NCI-H146 treated with DMSO at 0.1 percent for 48 hours (cell line): ENCODE data around the gene LRRC37B.
"Not testable (repeated sequence)": the region's sequence is repeated elsewhere in the genome, so short reads cannot be mapped to it uniquely, and the experiment has no call there.

ENCODE experiments used
- DNase-seq: peaks from one replicate; lab custom pipeline; 2025; ENCODE audit not compliant: unreplicated experiment; lab: John Stamatoyannopoulos, UW

The LRRC37B gene

DNA sequence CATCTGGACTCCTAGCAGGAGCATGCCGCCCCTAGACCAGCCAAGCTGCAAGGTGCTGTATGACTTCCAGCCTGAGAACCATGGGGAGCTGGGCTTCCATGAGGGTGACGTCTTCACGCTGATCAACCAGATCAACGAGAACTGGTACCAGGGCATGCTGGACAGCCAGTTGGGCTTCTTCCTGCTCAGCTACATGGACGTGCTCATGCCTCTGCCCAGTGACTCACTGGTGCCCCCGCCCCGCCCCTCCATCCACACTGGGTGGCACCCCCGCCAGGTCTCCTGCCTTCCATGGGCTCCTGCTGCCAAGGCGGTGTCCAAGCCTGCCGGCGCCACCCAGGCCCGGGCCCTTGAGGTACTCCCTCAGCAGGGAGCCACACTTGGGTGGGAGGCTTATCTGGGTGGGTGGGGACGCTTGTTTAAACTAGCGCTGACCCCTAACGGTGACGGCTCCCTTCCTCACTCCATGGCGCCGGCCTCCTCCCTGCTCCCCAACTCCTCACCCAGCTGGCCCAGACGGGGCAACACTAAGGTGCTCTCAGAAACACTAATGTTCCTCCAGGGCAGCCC lies 34.2 kb downstream of the LRRC37B start:
- DNase-seq: not testable (repeated sequence)

DNA sequence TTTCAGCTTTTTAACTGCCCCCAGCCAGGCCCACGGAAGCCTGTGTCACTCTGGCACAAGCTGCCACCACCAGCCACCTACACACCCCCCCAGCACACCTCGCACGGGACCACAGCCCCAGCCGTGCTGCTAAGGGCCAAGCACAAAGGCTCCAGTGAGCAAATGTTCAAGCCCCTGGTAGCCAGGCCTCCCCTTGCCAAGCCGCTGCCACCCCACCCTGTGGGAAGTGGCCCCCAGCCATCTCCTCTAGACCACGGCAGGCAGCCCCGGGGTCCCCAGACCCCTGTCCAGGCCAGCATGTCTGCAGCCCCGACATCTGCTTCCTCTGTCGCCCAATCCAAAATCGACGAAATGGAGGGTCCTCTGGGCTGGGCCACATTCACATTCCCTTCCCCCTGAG lies 35.1 kb downstream of the LRRC37B start:
- DNase-seq: not testable (repeated sequence)

GRCh38 chr17:32045611-32046010 lies 38.4 kb downstream of the LRRC37B start:
- not testable (repeated sequence) for DNase-seq

GRCh38 chr17:32047663-32048062 lies 40.5 kb downstream of the LRRC37B start:
- not testable (repeated sequence) for DNase-seq

GRCh38 chr17:32054985-32055384 lies 47.8 kb downstream of the LRRC37B start:
- not testable (repeated sequence) for DNase-seq

- not testable (repeated sequence) for DNase-seq
These were observed 48.2 kb downstream of the LRRC37B start for GRCh38 chr17:32055425-32055824.

- not testable (repeated sequence) for DNase-seq
These were observed 49.3 kb downstream of the LRRC37B start for GRCh38 chr17:32056500-32056899.

DNA sequence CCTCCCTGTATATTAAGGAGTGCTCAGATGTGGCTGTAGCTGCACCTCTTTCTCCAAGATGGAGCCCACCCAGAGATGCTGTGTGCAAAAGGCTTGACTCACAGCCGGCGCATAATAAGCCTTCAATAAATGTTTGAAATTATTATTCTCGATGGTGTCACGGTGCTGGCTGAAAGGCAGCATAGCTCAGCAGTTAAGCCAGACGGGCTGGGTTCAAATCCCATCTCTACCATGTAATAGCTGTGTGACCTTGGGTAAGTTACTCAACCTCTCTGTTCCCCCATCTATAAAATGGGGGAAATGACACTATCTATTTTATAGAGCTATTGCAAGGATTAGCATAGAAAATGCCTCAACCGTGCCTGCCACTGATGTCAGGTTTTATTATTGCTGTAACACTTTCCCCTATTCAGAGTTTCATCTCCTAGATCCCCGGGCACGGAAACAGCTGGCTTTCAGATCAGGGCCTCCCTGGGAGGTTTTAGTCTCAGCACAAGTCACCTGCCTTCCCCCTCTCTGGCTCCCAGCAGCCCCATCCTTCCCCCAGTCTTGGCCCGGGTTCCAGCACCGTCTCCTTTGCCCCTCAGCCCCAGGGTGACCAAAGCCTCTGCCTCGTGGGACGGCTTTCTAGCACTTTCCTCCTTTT lies 50.4 kb downstream of the LRRC37B start:
- not testable (repeated sequence) for DNase-seq

DNA sequence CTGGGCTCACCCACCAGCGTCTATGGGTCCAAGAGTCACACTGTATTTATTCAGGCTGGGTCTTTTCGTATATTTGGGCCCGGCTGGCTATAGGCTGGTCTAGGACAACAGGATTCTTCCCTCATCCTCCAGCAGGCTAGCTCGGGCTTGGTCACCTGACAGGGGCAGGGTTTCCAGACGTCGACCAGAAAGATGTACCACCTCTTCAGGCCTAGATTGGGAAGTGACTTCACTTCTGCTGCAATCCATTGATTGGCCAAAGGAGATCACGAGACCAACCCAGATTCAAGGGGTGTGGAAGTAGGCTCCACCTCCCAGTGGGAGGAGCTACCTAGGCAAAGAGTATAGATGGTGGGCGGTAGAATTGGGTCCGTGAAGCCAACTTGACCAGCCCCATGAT lies 53.5 kb downstream of the LRRC37B start:
- DNase-seq: not testable (repeated sequence)

- DNase-seq: not testable (repeated sequence)
These were observed 54.7 kb downstream of the LRRC37B start for GRCh38 chr17:32061840-32062239.

- DNase-seq: not testable (repeated sequence)
These were observed 56.9 kb downstream of the LRRC37B start for GRCh38 chr17:32064091-32064490.

- DNase-seq: not testable (repeated sequence)
These were observed 59.0 kb downstream of the LRRC37B start for GRCh38 chr17:32066123-32066680.

GRCh38 chr17:32066863-32067642 lies 59.9 kb downstream of the LRRC37B start:
- DNase-seq: not testable (repeated sequence)

GRCh38 chr17:32069067-32069466 lies 61.9 kb downstream of the LRRC37B start:
- DNase-seq: not testable (repeated sequence)

GRCh38 chr17:32071961-32072360 lies 64.8 kb downstream of the LRRC37B start:
- DNase-seq: not testable (repeated sequence)

DNA sequence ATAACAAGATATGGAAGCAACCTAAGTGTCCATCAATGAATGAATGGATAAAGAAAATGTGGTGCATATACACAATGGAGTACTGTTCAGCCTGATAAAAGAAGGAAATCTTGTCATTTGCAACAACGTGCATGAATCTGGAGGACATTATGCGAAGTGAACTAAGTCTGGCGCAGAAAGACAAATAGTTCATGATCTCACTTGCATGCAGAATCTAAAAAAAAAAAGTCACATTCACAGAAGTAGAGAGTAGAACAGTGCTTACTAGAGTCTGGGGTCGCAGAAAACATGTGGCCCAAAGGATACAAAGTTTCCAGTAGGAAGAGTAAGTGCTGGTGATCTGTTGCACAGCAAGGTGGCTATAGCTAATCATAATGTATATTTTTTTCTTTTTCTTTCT lies 65.9 kb downstream of the LRRC37B start:
- DNase-seq: not testable (repeated sequence)

GRCh38 chr17:32079753-32080152 lies 72.6 kb downstream of the LRRC37B start:
- peak; percentile 35 for DNase-seq

DNA sequence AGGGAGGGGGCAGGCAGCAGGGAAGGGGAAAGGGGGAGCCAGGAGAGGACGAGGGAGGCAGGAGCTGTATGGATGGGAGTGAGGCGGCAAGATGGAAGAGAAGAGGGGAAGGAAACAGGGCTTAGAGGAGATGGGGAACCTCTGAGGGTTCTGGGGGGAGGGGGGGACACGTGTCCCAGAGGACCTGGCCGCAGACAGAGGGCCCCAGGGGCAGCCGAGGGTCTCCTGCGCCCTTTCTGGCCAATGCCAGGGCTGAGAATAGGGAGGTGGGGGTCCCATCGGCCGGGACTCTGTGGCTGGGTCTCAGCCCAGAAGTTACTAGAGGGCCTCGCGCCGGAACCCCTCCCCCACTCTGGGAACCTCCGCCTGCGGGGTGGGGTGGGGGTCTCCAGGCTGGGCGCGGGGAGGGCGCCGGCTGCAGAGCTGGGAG lies 76.4 kb downstream of the LRRC37B start:
- DNase-seq: not testable (repeated sequence)

GRCh38 chr17:32084003-32084941 lies 77.1 kb downstream of the LRRC37B start:
- peak; percentile 50 for DNase-seq
